Endometrial microvascular endothelial cells (primary cell): ENCODE results near the gene SIRT2. TPM values are rescaled to one million over a fixed set of nuclear protein-coding genes. Genes with fewer than 3 reads are reported as not detected.
"Not testable (repeated sequence)": the region's sequence is repeated elsewhere in the genome, so short reads cannot be mapped to it uniquely, and the experiment has no call there.

ENCODE experiments used
- in situ Hi-C: cut with HindIII; loops from 2 replicates; pipeline ENCODE4 v1.10.0; 2017; ENCODE audit warnings: low sequenced_read_pairs, low pct_unique_long_range_greater_than_20kb; ENCODE audit errors: inconsistent ontology term
- total RNA-seq: library from RNA; depleted of rRNA; stranded (reverse); fragments of >200 nt; gene quantifications from one replicate; pipeline ENCODE4 v1.2.3, GENCODE V29; 2015; ENCODE audit errors: inconsistent ontology term

SIRT2 gene
- total RNA-seq, 1 donor from 2014 or later = 73.3 TPM

DNA sequence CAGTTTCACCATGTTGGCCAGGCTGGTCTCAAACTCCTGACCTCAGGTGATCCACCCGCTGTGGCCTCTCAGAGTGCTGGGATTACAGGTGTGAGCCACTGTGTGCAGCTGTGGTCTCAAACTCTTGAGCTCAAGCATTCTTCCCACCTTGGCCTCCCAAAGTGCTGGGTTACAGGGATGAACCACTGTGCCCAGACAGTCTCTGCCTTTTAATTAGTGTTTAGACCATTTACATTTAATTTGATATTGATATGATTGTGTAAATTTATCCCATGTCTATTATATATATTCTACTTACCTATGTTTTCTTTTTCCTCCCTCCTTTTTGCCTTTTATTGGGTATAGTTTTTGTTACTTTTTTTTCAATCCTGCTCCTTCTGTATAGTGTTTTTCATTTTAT is 2.3 kb upstream of the SIRT2 start:
- in situ Hi-C loops = no loop called here

DNA sequence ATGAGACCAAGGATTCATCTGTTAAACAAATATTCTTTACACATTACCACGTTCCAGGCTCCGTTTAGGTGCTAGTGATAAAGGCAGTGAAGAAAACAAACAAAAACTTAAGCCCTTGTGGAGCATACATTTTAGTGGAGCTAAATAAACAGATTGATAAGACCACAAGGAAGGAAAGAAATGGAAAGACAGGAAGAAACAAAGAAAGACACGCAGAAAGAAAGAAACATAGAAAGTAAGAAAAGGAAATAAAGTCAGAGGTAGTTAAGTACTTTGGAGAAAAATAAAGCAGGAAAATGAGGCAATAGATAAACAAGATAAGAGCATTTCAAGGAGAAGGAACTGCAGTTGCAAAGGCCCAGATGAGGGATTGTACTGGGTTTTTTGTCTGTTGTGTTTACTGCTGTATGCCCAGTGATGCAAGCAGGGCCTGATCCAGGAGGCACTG is 1.3 kb upstream of the SIRT2 start:
- in situ Hi-C loops = no loop called here

GRCh38 chr19:38900202-38900629 is 798 bp upstream of the SIRT2 start:
- in situ Hi-C loops = no loop called here

DNA sequence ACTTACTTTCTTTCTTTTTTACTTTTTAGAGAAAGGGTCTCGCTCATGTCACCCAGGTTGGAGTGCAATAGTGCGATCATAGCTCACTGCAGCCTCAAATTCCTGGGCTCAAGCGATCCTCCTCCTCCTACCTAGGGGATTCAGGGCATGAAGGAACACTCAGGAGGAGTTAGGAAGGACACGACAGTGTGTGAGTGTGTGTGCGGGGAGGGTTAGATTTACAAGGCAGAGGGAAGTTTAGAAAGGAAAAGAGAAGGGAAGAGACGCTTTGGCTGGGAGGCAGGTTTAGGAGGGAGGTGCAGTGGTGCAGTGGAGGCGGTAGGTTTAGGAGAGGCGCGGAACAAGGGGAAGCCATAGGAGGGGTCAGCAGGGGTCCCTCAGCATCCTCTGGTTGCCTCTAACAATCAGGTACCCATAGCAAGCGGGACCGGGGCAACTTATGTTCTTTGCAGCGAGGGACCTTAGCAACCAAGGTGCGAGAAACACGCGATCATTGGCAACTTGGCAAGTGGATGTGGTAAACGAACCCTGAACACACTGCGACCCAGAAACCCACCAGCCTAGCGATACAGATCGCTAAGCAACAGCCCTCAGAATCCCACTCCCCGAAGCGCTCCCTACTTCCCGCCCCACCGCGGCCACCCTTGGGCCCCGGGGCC is 501 bp downstream of the SIRT2 start:
- in situ Hi-C loops = no loop called here

GRCh38 chr19:38894968-38895367 is 4.5 kb downstream of the SIRT2 start:
- in situ Hi-C loops = no loop called here

GRCh38 chr19:38893341-38893771 is 6.1 kb downstream of the SIRT2 start:
- in situ Hi-C loops = no loop called here

- in situ Hi-C loops = no loop called here
These were observed 6.6 kb downstream of the SIRT2 start for GRCh38 chr19:38892841-38893240.

GRCh38 chr19:38891771-38892170 is 7.6 kb downstream of the SIRT2 start:
- in situ Hi-C loops = no loop called here

DNA sequence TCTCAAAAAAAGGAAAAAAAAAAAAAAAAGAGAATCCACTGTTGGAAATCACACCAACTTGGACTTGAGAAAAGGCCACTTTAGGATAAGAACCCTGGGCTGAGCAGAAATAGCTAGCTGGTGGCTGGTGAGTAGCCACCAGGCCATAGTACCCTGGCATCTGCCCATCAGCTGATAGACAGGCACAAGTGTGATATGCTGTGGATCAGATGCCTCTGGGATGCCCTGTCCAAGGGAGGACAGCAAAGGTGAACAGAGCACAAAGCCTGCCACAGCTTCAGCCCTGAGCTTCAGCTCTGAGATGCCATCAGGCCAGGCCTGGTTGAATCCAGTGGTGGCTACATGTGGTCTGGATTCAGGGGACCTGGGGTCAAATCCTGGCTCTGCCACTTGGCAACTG is 8.7 kb downstream of the SIRT2 start:
- in situ Hi-C loops = no loop called here

- in situ Hi-C loops = no loop called here
These were observed 9.6 kb downstream of the SIRT2 start for GRCh38 chr19:38889803-38890202.

DNA sequence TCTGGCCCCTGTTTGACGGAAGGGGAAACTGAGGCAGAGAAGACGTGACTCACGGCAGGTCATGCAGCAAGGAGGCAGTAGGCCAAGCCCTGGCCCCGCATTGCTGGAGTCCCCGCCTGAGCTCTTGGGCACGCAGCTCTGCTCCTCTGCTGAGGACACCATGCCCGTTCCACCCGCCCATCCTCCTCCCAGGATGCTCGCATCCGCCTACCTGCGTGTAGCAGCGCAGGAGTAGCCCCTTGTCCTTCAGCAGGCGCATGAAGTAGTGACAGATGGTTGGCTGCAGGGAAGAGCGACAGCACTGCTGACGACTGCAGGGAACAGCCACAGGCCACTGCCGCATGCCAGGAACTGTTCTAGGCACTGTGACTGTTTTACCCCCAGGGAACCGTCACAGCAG is 10.5 kb downstream of the SIRT2 start:
- in situ Hi-C loops = no loop called here

DNA sequence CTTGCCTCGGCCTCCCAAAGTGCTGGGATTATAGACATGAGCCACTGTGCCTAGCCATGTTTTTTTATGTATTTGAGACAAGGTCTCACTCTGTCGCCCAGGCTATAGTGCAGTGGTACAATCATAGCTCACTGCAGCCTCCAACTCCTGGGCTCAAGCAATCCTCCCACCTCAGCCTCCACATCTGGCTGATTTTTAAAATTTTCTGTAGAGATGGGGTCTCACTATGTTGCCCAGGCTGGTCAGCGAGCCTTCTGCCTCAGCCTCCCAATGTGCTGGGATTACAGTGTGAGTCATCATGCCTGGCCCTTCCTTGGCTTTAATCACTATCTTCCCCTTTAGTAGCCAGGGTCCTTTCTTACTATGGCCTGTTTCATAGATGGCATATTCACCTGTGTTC is 14.7 kb downstream of the SIRT2 start:
- in situ Hi-C loops = not testable (repeated sequence)

GRCh38 chr19:38883286-38883685 is 16.1 kb downstream of the SIRT2 start:
- in situ Hi-C loops = no loop called here

GRCh38 chr19:38880882-38881609 is 18.4 kb downstream of the SIRT2 start:
- in situ Hi-C loops = no loop called here

- in situ Hi-C loops = no loop called here
These were observed 19.1 kb downstream of the SIRT2 start for GRCh38 chr19:38880076-38880881.

- in situ Hi-C loops = no loop called here
These were observed 20.0 kb downstream of the SIRT2 start for GRCh38 chr19:38879400-38879751.

DNA sequence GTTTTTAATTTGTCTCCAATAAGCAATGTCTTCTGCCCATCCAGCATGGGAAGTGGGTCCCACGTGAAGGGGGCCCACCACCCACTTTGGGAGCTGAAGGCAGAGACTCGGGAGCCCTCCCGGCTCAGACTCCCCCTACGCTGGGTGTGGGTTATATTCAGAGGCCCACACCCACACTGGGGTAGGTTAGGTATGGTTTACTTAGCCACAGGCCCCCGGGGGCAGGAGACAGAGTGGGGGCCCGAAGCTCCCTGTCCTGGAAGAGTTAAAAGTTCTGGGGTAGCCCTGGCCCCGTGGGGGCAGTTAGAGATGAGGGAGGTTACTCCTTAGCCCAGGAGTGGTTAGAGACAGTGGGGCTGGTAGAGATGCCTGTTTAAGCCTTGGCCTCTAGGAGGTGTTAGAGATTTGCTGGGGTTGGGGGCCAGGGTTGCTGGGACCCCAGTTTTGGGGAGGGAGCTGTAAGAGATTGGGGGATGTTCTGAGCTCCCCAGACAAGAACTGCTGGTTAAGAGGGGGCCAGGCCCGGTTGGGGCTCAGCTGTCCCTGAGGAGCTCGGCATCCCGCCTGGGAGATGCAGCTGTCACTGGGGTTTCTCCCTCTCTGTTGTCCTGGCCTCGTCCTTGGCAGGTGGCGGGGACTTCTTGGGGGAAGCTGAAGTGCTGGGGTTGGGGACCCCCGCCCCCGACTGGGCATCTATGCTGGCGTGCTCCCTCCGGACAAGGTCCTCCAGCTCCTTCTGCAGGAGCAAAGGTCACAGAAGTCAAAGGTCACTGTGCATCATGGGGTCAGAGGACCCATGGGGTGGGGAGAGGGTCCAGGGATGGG is 20.6 kb downstream of the SIRT2 start:
- in situ Hi-C loops = no loop called here

GRCh38 chr19:38877781-38878574 is 21.4 kb downstream of the SIRT2 start, which contains the start of gene RINL:
Gene RINL, minus strand, starts transcription at chr19:38878275. Its CDS starts 1,533 bp downstream, at chr19:38876742.
- in situ Hi-C loops = no loop called here
